H9 (cell line): ENCODE data around the gene GSE1. TPM values are rescaled to one million over a fixed set of nuclear protein-coding genes. Genes with fewer than 3 reads are reported as not detected.

ENCODE experiments used
- DNase-seq: peaks from one replicate; pipeline ENCODE4 v3.0.0-alpha.2; 2017
- H2AFZ ChIP-seq: one replicate; pipeline ENCODE4 v1.6.1; 2013; ENCODE audit warnings: mild to moderate bottlenecking, low read length, control low read depth, moderate library complexity
- H2AK5ac ChIP-seq: 2 replicates; pipeline ENCODE4 v1.6.1; 2013; ENCODE audit warnings: low read length, control low read depth, mixed read lengths; ENCODE audit not compliant: insufficient read length
- H2BK120ac ChIP-seq: one replicate; pipeline ENCODE4 v1.6.1; 2013; ENCODE audit warnings: low read depth, mild to moderate bottlenecking, low read length, control low read depth, inconsistent platforms; ENCODE audit not compliant: poor library complexity, severe bottlenecking
- H2BK12ac ChIP-seq: 2 replicates; pipeline ENCODE4 v1.6.1; 2013; ENCODE audit warnings: low read length, control low read depth, mixed read lengths, low read depth; ENCODE audit not compliant: insufficient read length
- H2BK15ac ChIP-seq: 2 replicates; pipeline ENCODE4 v1.6.1; 2013; ENCODE audit warnings: low read depth, low read length, control low read depth
- H2BK20ac ChIP-seq: one replicate; pipeline ENCODE4 v1.6.1; 2013; ENCODE audit warnings: low read depth, mild to moderate bottlenecking, low read length, control low read depth, inconsistent platforms; ENCODE audit not compliant: poor library complexity, severe bottlenecking
- H2BK5ac ChIP-seq: 2 replicates; pipeline ENCODE4 v1.6.1; 2013; ENCODE audit warnings: low read length, control low read depth, mixed read lengths; ENCODE audit not compliant: insufficient read length
- H3K14ac ChIP-seq: 2 replicates; pipeline ENCODE4 v1.6.1; 2013; ENCODE audit warnings: low read length, control low read depth; ENCODE audit not compliant: insufficient read depth
- H3K18ac ChIP-seq: 2 replicates; pipeline ENCODE4 v1.6.1; 2013; ENCODE audit warnings: low read depth, mild to moderate bottlenecking, mixed read lengths, low read length, control low read depth; ENCODE audit not compliant: insufficient read length
- H3K23ac ChIP-seq: 2 replicates; pipeline ENCODE4 v1.6.1; 2013; ENCODE audit warnings: low read length, control low read depth, mixed read lengths, low read depth; ENCODE audit not compliant: insufficient read length
- H3K23me2 ChIP-seq: 2 replicates; pipeline ENCODE4 v1.6.1; 2013; ENCODE audit warnings: low read depth, mild to moderate bottlenecking, mixed read lengths, low read length, control low read depth; ENCODE audit not compliant: insufficient read length, poor library complexity, severe bottlenecking
- H3K27ac ChIP-seq: 2 replicates; pipeline ENCODE4 v1.5.1; 2013; ENCODE audit warnings: low read length, control low read depth, mixed read lengths, low read depth; ENCODE audit not compliant: insufficient read length
- H3K27me3 ChIP-seq: 2 replicates; pipeline ENCODE4 v1.6.1; 2013; ENCODE audit warnings: low read length, control low read depth, inconsistent platforms; ENCODE audit not compliant: insufficient read depth
- H3K4ac ChIP-seq: 2 replicates; pipeline ENCODE4 v1.6.1; 2013; ENCODE audit warnings: low read depth, mild to moderate bottlenecking, control low read depth, inconsistent platforms, low read length, moderate library complexity
- H3K4me1 ChIP-seq: 2 replicates; pipeline ENCODE4 v1.6.1; 2013; ENCODE audit warnings: low read length, control low read depth, inconsistent platforms; ENCODE audit not compliant: insufficient read depth
- H3K4me2 ChIP-seq: 2 replicates; pipeline ENCODE4 v1.6.1; 2013; ENCODE audit warnings: low read length, control low read depth, mixed read lengths; ENCODE audit not compliant: insufficient read length, insufficient read depth
- H3K56ac ChIP-seq: 2 replicates; pipeline ENCODE4 v1.6.1; 2013; ENCODE audit warnings: low read depth, mild to moderate bottlenecking, mixed read lengths, low read length, control low read depth; ENCODE audit not compliant: insufficient read length
- H3K79me1 ChIP-seq: 2 replicates; pipeline ENCODE4 v1.6.1; 2013; ENCODE audit warnings: low read depth, mild to moderate bottlenecking, moderate library complexity, low read length, control low read depth, inconsistent platforms; ENCODE audit not compliant: insufficient read depth, poor library complexity, severe bottlenecking
- H3K79me2 ChIP-seq: 2 replicates; pipeline ENCODE4 v1.6.1; 2013; ENCODE audit warnings: low read length, control low read depth, inconsistent platforms; ENCODE audit not compliant: insufficient read depth
- H3K9ac ChIP-seq: 2 replicates; pipeline ENCODE4 v1.6.1; 2013; ENCODE audit warnings: low read length, control low read depth, mixed read lengths; ENCODE audit not compliant: insufficient read length; ENCODE audit errors: extremely low read depth
- H3K9me3 ChIP-seq: one replicate; pipeline ENCODE4 v1.6.1; 2013; ENCODE audit warnings: low read depth, low read length, inconsistent platforms; ENCODE audit not compliant: control insufficient read depth
- H3T11ph ChIP-seq: one replicate; pipeline ENCODE4 v1.6.1; 2013; ENCODE audit warnings: mild to moderate bottlenecking, low read length, control low read depth, inconsistent platforms
- H4K20me1 ChIP-seq: one replicate; pipeline ENCODE4 v1.6.1; 2013; ENCODE audit not compliant: control insufficient read depth, insufficient read length, insufficient read depth
- H4K5ac ChIP-seq: 2 replicates; pipeline ENCODE4 v1.6.1; 2013; ENCODE audit warnings: low read depth, mild to moderate bottlenecking, mixed read lengths, low read length, control low read depth; ENCODE audit not compliant: insufficient read length
- H4K8ac ChIP-seq: replicated peaks from 2 replicates; pipeline ENCODE4 v1.6.1; 2013; ENCODE audit warnings: low read length, control low read depth, mixed read lengths, low read depth; ENCODE audit not compliant: insufficient read length
- H4K91ac ChIP-seq: 2 replicates; pipeline ENCODE4 v1.6.1; 2013; ENCODE audit warnings: low read depth, mild to moderate bottlenecking, moderate library complexity, mixed read lengths, low read length, control low read depth; ENCODE audit not compliant: insufficient read length
- H3K27ac Mint-ChIP-seq, 3 experiments: 2 replicates in 2 of 3; 3 replicates in 1 of 3; pipeline ENCODE4 v1.8.0; 2020 to 2021; ENCODE audit warnings: mixed read lengths in 3 of 3, mild to moderate bottlenecking in 1 of 3, moderate library complexity in 1 of 3
- H3K27me3 Mint-ChIP-seq: 2 replicates; pipeline ENCODE4 v1.8.0; 2021; ENCODE audit warnings: low read depth, mild to moderate bottlenecking, moderate library complexity, mixed read lengths
- H3K36me3 Mint-ChIP-seq, 3 experiments: 2 replicates in 2 of 3; 3 replicates in 1 of 3; pipeline ENCODE4 v1.8.0; 2020 to 2021; ENCODE audit warnings: low read depth in 3 of 3, mixed read lengths in 3 of 3; ENCODE audit not compliant: insufficient read depth in 1 of 3
- H3K4me1 Mint-ChIP-seq, 2 experiments: 2 replicates each; pipeline ENCODE4 v1.8.0; 2020; ENCODE audit warnings: mixed read lengths in 2 of 2
- H3K4me3 Mint-ChIP-seq, 2 experiments: 2 replicates in 1 of 2; 3 replicates in 1 of 2; pipeline ENCODE4 v1.8.0; 2020 to 2021; ENCODE audit warnings: mild to moderate bottlenecking in 2 of 2, mixed read lengths in 2 of 2, moderate library complexity in 1 of 2
- H3K9me3 Mint-ChIP-seq, 2 experiments: 2 replicates in 1 of 2; 3 replicates in 1 of 2; pipeline ENCODE4 v1.8.0; 2020; ENCODE audit warnings: mild to moderate bottlenecking in 2 of 2, mixed read lengths in 2 of 2, moderate library complexity in 1 of 2
- CTCF ChIP-seq: fragments of 200-600 bp; sonication (generic); conservative IDR thresholded peaks from 3 replicates; pipeline ENCODE4 v1.8.0; 2021; ENCODE audit warnings: antibody characterized with exemption, mild to moderate bottlenecking
- WGBS: extraction: QIAGEN DNeasy Blood & Tissue Kit; methylation state at CpG from one replicate; pipeline ENCODE4 v1.1.7; 2013; ENCODE audit warnings: missing lambda C conversion rate, low lambda C conversion rate, mixed read lengths; ENCODE audit not compliant: insufficient read length; ENCODE audit errors: extremely low coverage; 5-methylcytosine and 5-hydroxymethylcytosine counted together
- total RNA-seq: library from RNA; stranded (reverse); gene quantifications from 2 replicates; pipeline ENCODE4 v1.2.1, GENCODE V29; 2021

Gene GSE1
- total RNA-seq, 1 experiment from 2014 or later: 125 TPM

- no peak overlapping the region for H3K14ac ChIP-seq
- H3K79me2 ChIP-seq: peaks cover 9% of the 10 kb centered on the region; the same call in 1 of the 2 replicates
- H3K18ac ChIP-seq: no peak overlapping the region
- no peak overlapping the region for H2BK15ac ChIP-seq
- H3K4me1 ChIP-seq: peaks cover 5% of the 10 kb centered on the region; the same call in 1 of the 2 replicates
- H3K56ac ChIP-seq: no peak overlapping the region
- no peak overlapping the region for H3T11ph ChIP-seq
- H2BK12ac ChIP-seq: no peak overlapping the region
- H3K27me3 ChIP-seq: no peaks in the 10 kb centered on the region
- no peak overlapping the region for H3K4ac ChIP-seq
- no peak overlapping the region for H2BK120ac ChIP-seq
- DNase-seq: peak; percentile 80
- no peak overlapping the region for H4K5ac ChIP-seq
- no peaks in the 10 kb centered on the region for H3K79me1 ChIP-seq
- H2BK5ac ChIP-seq: no peak overlapping the region
- peaks cover 71 to 72% of the 10 kb centered on the region in 2 experiments for H3K4me1 Mint-ChIP-seq
- H4K20me1 ChIP-seq: no peaks in the 10 kb centered on the region
- H4K91ac ChIP-seq: no peak overlapping the region
- peaks cover 3 to 21% (median 4%) of the 10 kb centered on the region in 3 experiments; a peak in 6 of 7 replicates for H3K36me3 Mint-ChIP-seq
- no peak for TF ChIP-seq CTCF
- peaks cover 2% of the 10 kb centered on the region for H3K27me3 Mint-ChIP-seq
- peak overlapping the region; percentile 83 to 98 (median 84); a peak in 4 of 7 replicates for H3K27ac Mint-ChIP-seq
- no CpG with 5 or more reads among the region's 20 CpGs for WGBS
- no peak overlapping the region for H2AFZ ChIP-seq
- no peak overlapping the region for H3K4me2 ChIP-seq
- H3K4me3 Mint-ChIP-seq: peak overlapping the region; percentile 41 to 42; a peak in 4 of 5 replicates
- H2AK5ac ChIP-seq: no peak overlapping the region
- H3K9ac ChIP-seq: no peak overlapping the region
- H4K8ac ChIP-seq: no peak overlapping the region
- no peaks in the 10 kb centered on the region for H3K23me2 ChIP-seq
- H3K23ac ChIP-seq: no peak overlapping the region
- H3K27ac ChIP-seq: no peak overlapping the region
- H3K9me3 ChIP-seq: no peaks in the 10 kb centered on the region
- peaks cover 8 to 9% of the 10 kb centered on the region in 2 experiments; a peak in 4 of 5 replicates for H3K9me3 Mint-ChIP-seq
- no peak overlapping the region for H2BK20ac ChIP-seq
Measured at GRCh38 chr16:85569615-85570212, 43.4 kb upstream of the GSE1 start.
